Measurements from ENCODE around the gene LETMD1. TPM values are rescaled to one million over a fixed set of nuclear protein-coding genes. Genes with fewer than 3 reads are reported as not detected.

Gene LETMD1
- total and polyA plus RNA-seq, 2 of the 8 experiments (the other 6 are each of a cell fraction or from before 2014, with no cell fraction given) = 39.4 to 65.3 TPM

- ChIA-PET CTCF (ENCODE audit: partially characterized antibody) (interaction anchor here (1.0 to 1.6 kb wide), 3 partner anchors 14 to 26 kb away, joined by 5 to 7 read pairs (median 5); no protein-coding TSS in a partner anchor), POLR2A (ENCODE audit: partially characterized antibody) (interaction anchor here (1.2 to 3.3 kb wide), 3 partner anchors 13 to 70 kb away, joined by 3 to 12 read pairs (median 5); partner anchors contain the start of genes CSRNP2 and SLC11A2)
- H4K5ac ChIP-seq (ENCODE audit: insufficient read length, low read depth, low read length) = no peak overlapping the region
- H3K27ac ChIP-seq (ENCODE audit: low read depth, low read length) = no peak overlapping the region
- no peak overlapping the region for H4K8ac ChIP-seq (ENCODE audit: extremely low read depth, insufficient read depth, low read length)
- WGBS, 2 experiments (ENCODE audit: extremely low coverage in 1 of 2, insufficient coverage in 1 of 2, insufficient read length in 1 of 2, insufficient replicate concordance in 2 of 2, low coverage in 1 of 2, low lambda C conversion rate in 2 of 2, missing lambda C conversion rate in 1 of 2) = 92% methylated on average over 7 of the region's 7 CpGs; no CpG with 5 or more reads in 1 of the 2 experiments
- DNase-seq (ENCODE audit: low read depth in 1 of 2, low spot score in 2 of 2) (no peak), FAIRE-seq (no peak)
- TF ChIP-seq SP4 (IDR thresholded peaks at IDR 0.05; ENCODE audit: low read length) (no peak), CTBP2 (IDR thresholded peaks at IDR 0.05; ENCODE audit: borderline replicate concordance, insufficient read depth, insufficient read length, low read length) (no peak), SIN3A (conservative IDR thresholded peaks at IDR 0.05 in 1 of 2, IDR thresholded peaks at IDR 0.05 in 1 of 2; ENCODE audit: low read depth in 1 of 2, low read length in 2 of 2) (no peak)
- no peak overlapping the region for H2AK5ac ChIP-seq (ENCODE audit: low read depth, low read length)
- no peaks in the 10 kb centered on the region; a peak in 1 of 8 replicates for H3K36me3 ChIP-seq (ENCODE audit: control insufficient read depth in 2 of 4, insufficient read depth in 4 of 4, low read length in 3 of 4)
- H3K27me3 ChIP-seq (replicated peaks in 1 of 4; ENCODE audit: control insufficient read depth in 3 of 4, extremely low read depth in 1 of 4, insufficient read depth in 3 of 4, low read length in 3 of 4) = no peaks in the 10 kb centered on the region
- H2BK12ac ChIP-seq (ENCODE audit: low read depth, low read length) = no peak overlapping the region
- peaks cover 0 to 63% of the 10 kb centered on the region in 2 experiments; a peak in 2 of 4 replicates for H3K79me2 ChIP-seq (ENCODE audit: control insufficient read depth in 1 of 2, insufficient read depth in 2 of 2, low read length in 2 of 2)
- no peaks in the 10 kb centered on the region for H3K9me3 ChIP-seq (ENCODE audit: insufficient read depth in 2 of 2, low read depth in 1 of 2, low read length in 1 of 2)
- no peak overlapping the region for H2BK20ac ChIP-seq (ENCODE audit: low read length)
- H4K20me1 ChIP-seq (replicated peaks in 1 of 2; ENCODE audit: control insufficient read depth in 1 of 2, insufficient read depth in 2 of 2, low read length in 2 of 2) = no peaks in the 10 kb centered on the region
- no peak overlapping the region for H3K18ac ChIP-seq (ENCODE audit: extremely low read depth, low read length)
- H3K79me1 ChIP-seq (ENCODE audit: low read depth, low read length) = 0 out of 2 replicates have a peak, but pooled peaks cover 2% of the 10 kb centered on the region
- H2BK15ac ChIP-seq (ENCODE audit: low read length) = no peak overlapping the region
- H2BK5ac ChIP-seq (ENCODE audit: low read depth, low read length) = no peak overlapping the region
- H3K9ac ChIP-seq (replicated peaks in 1 of 4; ENCODE audit: extremely low read depth in 1 of 4, low read depth in 3 of 4, low read length in 3 of 4) = no peak overlapping the region
- no peak overlapping the region for H3K23ac ChIP-seq (ENCODE audit: insufficient read length)
- H3K23me2 ChIP-seq (ENCODE audit: low read depth, low read length) = no peaks in the 10 kb centered on the region
- no peak overlapping the region for H3K14ac ChIP-seq (ENCODE audit: insufficient read length)
- H3K4me3 ChIP-seq (ENCODE audit: extremely low read depth in 1 of 4, insufficient read depth in 2 of 4, low read depth in 3 of 4, low read length in 4 of 4) = no peak overlapping the region
- H2BK120ac ChIP-seq (replicated peaks; ENCODE audit: low read depth, low read length) = no peak overlapping the region
- no peak overlapping the region for H3K4ac ChIP-seq (replicated peaks; ENCODE audit: insufficient read length, low read depth, low read length)
- no peak overlapping the region for H3K56ac ChIP-seq (replicated peaks; ENCODE audit: insufficient read length, low read depth, low read length)
- H4K91ac ChIP-seq (replicated peaks; ENCODE audit: insufficient read length, low read length) = no peak overlapping the region
- no peak overlapping the region for H3K4me2 ChIP-seq (ENCODE audit: insufficient read depth in 1 of 2, low read depth in 2 of 2, low read length in 2 of 2)
- peaks cover 0 to 4% (median 2%) of the 10 kb centered on the region in 4 experiments; a peak in 3 of 7 replicates for H3K4me1 ChIP-seq (replicated peaks in 1 of 4; ENCODE audit: control insufficient read depth in 3 of 4, insufficient read depth in 4 of 4, low read length in 3 of 4)
- H2AFZ ChIP-seq (ENCODE audit: low read length) = no peak overlapping the region
Observed at GRCh38 chr12:51013441-51013840, 34.7 kb upstream of the LETMD1 start.
